AG20443 (cell line): Measurements from ENCODE around the gene ADARB2.
"Not testable (repeated sequence)": the region's sequence is repeated elsewhere in the genome, so short reads cannot be mapped to it uniquely, and the experiment has no call there.

Source experiments
- DNase-seq: peaks from one replicate; pipeline ENCODE4 v3.0.0; 2012; ENCODE audit warnings: low spot score, mixed read lengths

ADARB2 gene

DNA sequence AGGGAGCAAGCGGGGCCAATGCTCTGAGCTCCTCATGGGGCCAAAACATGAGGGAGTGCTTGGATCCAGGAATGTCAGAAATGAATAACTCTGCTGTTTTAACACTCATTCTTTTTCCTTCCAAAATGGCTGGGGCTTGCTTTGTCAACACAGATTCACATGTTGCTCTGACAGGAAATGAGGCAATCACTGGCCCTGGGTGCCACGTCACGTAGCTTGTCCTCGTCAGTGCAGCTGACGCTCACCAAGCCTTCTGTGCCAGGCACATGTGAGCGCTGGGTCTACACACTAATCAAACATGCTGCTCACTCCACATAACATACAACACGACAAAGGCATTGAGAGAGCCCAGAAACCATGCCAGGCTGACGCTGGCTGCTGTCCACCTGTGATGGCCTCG, 482.2 kb downstream of the ADARB2 start:
- DNase-seq = no peak

DNA sequence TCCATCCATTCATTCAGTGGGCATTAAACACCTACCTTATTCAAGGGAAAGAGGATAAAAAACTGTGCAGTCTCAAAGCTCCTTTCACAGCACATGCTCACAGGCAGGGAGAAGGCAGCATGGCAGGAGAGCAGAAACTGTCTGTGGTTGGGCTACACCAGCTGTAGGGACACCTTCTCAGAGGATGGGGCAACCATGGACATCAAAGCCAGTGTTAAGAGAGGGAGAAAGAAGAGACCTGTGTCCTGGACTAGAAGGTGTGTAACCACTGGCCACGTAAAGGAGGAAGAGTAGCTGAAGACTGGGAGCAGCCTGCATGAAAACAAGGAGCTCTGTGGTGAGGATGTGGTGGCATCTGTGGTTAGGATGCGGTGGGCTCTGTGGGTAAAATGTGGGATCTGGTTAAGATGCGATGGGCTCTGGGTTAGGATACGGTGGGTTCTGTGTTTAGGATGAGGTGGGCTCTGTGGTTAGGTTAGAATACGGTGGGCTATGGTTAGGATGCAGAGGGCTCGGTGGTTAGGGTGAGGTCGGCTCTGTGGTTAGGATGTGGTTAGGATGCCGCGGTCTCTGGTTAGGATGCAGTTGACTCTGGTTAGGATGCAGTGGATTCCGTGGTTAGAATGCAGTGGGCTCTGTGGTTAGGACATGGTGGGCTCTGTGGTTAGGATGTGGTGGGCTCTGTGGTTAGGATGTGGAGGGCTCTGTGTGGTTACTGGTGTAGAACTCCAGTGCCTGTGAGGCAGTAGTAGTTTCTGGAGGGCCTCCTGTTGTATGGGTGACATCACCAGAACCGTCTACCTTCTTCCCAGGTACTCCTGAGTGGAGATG, 483.6 kb downstream of the ADARB2 start:
- DNase-seq = no peak

DNA sequence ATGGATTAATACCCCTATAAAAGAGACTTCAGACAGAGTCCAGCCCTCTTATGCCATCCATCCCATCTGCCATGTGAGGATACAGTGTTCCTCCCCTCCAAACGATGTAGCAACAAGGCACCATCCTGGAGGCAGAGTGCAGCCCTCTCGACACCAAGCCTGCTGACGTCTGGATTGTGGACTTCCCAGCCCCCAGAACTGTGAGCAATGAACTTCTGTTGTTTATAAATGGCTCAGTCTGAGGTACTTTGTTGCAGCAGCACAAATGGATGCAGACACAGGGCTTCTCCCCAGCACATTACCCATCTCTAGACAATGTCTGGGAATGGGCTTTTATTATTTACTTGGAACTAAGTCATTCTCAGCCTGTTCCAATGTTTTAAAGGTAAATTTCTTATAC, 485.6 kb downstream of the ADARB2 start:
- DNase-seq = no peak

DNA sequence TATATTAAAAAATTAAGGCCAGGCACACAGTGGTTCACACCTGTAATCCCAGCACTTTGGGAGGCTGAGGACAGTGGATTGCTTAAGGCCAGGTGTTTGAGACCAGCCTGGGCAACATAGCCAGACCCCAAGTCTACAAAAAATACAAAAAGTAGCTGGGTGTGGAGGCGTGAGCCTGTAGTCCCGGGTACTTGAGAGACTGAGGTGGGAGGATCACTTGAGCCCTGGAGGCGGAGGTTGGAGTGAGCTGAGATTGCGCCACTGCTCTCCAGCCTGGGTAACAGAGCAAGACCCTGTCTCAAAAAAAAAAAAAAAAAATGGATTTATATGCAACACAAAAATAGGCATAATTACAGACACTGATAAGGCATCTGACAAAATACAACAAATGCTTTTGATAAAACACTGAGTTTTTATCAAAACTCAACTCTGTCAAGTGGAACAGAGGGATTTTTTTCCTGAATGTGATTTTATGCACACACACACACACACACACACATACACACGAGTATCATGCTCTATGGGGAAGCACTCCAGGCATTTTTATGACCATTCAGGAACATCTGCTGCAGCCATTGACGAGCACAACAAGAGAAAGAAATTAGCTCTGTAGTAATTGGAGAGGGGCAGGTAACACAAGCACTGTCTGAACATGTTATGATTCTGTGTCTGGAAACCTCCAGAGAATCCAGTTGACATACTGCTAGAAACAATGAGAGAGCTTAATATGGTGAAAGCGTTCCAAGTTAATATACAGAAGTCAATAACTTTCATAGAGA, 488.0 kb downstream of the ADARB2 start:
- DNase-seq = no peak

DNA sequence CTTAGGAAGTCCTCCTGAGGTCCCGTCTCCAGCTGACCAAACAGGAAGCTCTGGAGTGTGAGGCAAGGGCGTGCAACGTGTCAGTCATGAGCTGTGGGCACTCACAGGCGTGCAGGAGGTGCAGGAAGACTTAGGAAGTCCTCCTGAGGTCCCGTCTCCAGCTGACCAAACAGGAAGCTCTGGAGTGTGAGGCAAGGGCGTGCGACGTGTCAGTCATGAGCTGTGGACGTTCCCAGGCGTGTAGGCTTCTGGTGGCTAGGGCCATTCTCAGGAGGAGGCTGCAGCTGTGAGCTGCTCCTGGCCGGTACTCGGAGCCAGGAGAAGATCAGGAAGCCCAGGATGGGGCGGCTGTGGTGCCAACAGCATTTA, 489.1 kb downstream of the ADARB2 start:
- not testable (repeated sequence) for DNase-seq

DNA sequence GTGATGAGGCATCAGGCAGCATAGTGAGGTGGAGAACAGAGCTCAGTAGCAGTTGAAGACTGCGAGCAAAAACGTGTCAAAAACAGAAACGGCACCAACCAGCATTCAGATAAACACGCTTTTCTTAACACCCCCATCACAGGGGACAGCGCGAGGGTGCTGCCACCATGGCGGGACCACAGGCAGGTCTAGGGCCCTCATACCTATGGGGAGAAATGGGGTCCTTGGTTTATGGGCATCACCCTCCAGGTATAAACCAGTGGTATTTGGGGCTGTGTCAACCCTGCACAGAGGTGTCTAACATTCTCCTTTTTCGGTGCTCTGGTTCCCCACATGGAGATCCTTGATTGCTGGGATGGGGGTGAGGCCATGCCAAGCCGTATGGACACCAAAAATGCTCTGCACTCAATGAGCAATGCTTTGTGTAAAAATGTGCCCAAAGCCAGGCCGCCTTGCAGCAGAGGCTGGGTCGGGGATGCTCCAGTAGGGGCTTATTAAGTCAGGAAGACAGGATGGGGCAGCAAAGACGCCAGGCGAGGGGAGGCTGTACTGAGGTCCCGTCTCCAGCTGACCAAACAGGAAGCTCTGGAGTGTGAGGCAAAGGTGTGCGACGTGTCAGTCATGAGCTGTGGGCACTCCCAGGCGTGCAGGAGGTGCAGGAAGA, 489.6 kb downstream of the ADARB2 start:
- DNase-seq = no peak

DNA sequence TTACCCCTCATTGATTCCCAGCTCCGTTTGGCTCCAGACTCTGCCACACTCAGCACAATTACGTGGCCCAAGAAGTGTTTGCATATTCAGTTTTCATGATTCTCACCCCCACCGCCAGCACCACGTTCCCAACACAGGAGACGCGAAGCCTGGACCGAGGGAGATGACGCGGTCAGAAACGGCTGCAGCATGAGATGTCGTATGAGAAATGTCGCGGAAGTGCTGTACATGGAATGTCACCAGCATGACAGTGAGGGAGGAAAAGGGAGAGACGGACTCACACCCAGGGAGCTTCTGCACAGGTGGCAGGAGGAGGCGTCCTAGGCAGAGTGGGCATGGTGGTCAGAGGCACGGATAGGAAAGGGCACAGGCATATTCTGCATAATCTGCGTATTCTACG, 492.8 kb downstream of the ADARB2 start:
- no peak for DNase-seq

DNA sequence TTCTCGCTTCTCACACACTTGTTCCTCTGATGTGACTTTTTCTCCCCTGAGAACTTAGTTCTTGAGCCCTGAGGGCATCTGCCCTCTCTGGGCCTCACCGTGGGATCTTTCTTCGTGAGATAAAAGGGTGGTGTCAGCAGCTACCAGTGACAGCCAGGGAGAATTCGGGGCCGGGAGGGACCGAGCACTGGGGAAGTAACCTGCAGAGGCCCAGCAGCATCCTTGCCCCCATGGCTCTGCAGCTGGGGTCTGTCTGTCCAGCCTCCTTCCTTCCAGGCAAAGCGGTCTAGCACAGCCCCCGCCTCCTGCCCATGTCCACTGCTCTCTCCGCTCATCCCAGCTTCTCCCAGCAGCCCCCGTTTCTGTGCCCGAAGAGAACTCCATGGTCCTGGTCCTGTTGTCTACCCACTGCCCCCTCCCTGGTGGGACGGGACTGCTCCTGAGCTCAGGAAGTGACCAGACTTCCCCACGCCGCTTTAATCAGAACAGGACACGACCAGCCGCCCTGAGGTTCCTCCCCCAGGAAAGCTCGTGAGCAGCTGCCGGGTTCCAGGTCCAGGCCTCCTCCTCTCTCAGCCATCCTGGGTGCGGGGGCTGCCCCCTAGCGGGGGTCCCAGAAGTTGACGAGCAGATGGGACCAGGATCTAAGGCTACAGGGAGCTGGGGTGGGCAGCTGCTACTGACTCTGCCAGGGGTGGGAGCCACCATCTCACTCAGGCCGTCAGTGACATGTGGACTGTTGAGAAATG, 493.7 kb downstream of the ADARB2 start:
- no peak for DNase-seq

DNA sequence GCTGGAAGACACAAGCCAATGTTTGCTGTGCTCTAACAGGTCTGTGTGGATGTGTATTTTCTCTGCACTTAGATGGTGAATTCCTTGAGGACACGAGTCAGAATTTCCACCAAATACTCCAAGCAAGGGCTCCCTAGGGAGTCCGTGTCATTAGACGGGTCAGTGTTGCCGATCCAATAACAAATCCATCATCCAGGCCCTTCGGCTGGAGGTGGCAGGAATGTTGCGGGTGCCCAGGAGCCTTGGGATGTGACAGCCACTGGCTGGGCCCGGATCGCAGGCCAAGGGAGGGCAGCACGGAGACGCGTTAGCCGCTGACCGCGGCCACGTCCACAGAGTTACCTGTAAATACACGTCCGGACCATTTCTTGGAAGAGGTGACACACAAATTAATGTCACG, 494.4 kb downstream of the ADARB2 start:
- DNase-seq = no peak

DNA sequence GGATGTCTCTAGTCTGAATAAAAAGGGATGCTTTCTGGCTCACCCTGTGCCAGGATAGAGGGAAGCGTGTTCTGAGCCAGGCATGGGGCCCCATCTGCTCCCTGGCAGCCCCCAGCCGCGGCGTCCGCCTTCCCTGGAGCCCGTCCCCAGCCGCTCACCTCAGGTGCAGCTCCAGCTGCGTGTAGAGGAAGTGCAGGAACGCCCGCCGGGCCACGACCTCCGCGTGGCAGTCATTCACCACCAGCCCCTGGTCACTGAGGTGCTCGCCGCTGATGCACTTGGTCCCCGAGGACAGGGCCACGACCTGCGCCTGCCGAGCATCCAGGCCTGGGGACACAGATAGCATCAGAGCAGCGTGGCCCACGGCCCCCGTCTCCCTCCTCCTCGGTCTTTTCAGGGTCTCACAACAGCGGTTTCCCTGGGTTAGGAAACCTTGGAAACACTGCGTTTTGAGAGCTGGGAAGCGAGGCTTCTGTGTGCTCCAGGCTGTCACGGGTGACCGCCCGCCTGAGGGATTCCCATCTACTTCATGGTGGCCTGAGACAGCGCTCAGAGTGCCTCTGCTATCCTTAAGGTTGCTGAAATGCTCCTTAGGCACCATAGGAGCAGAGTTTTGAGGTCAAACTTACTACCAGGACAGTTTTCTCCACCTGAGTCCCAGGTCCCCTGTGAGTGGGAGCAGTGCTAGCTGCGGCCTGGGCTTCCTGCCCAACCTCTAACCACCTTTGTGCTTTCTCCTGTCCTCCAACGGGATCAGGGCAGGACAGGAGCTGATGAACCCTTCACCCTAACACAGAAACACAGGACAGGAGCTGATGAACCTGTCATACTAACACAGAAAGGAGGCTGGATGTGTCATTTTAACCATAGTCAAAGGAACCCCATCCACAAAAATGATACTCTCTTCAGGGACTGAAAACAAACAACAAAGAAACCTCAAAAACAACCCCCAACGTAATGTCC, 495.1 kb downstream of the ADARB2 start:
- no peak for DNase-seq

DNA sequence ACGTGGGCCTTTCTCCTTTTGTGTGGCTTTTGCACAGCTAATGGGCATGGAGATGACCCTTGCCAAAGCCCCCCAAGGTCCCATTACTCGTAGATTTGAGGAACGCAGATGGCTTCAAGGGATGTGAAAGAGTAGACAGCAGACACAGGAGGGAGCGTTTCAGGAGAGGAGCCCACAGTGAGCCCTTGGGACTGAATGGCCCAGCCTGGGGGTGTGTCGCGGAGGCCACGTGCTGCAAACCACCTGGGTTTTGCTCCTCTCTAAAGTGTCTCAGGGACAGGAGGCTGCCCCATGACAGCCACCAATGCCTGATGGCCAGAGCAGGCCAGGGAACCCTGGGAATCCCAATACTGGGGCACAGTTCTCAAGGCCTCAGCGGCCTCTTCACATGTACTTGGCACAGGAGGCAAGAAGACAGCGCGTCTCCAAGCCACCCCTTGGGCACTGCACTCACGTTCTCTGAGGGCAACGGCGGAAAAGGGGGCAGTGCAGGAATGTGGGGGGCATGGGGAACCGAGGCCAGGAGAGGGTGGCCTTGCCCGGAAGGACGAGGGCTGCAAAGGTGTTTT, 495.9 kb downstream of the ADARB2 start:
- DNase-seq = no peak

DNA sequence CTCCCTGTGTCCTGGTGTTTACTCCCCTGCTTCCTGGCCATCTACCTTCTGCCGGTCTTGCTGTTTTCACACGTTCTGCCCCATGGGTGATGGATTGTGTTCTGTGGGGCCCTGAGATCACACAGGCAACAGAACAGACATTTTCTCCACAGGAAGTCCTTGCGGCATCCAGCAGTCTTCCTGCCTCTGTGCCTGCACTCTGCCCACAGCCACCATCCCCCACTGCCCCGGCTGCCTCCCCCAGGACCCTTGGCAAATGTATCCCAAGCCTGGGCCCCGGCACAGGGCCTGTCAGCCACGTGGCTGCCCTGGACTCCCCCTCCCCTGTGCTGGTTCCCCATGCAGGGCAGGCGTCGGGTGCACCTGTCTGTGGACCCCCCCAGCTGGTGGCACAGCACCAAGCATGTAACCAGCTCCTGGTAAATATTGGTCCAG, 497.0 kb downstream of the ADARB2 start:
- no peak for DNase-seq

DNA sequence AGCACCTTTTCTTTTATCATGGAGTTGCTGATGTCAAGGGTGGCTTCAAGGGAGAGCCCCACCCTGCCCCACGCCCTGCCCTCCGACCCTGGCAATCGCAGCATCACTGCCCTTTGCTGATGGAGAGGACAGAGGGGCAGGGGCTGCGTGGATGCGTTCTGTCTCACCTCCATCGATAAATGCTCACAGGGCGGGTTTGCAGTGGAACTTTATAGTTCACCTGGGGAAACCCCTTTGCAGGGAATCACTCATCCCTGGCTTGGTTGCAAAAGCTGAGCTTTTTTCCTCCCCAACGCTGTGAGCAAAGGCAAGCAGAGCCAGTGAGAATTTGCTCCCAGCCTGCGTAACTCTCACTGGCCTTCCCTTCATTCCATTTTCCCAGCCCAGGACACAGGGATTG, 504.3 kb downstream of the ADARB2 start:
- DNase-seq = no peak

DNA sequence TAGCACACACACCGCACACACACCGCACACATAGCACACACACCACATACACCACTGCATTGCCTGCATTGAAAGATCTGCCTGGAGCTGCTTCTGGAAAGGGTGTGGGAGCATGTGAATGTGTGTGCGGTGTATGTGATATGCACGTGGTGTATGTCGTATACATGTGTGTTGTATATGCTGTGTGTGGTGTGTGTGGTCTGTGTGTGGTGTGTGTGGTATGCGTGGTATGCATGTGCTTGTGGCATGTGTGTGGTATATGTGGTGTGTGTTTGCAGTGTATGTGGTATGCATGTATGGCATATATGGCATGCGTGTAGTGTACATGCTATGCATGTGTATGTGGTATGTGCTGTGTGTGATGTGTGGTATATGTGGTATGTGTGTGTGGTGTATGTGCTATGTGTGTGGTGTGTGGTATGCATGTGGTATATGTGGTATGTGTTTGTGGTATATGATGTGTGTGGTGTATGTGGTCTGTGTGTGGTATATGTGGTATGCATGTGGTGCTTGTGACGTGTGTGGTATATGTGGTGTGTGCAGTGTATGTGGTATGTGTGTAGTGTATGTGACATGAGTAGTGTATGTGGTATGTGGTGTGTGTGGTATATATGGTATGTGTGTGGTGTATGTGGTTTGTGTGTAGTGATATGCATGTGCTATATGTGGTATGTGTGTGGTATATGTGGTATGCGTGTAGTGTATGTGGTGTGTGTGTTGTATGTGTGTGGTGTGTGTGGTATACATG, 505.0 kb downstream of the ADARB2 start:
- no peak for DNase-seq

DNA sequence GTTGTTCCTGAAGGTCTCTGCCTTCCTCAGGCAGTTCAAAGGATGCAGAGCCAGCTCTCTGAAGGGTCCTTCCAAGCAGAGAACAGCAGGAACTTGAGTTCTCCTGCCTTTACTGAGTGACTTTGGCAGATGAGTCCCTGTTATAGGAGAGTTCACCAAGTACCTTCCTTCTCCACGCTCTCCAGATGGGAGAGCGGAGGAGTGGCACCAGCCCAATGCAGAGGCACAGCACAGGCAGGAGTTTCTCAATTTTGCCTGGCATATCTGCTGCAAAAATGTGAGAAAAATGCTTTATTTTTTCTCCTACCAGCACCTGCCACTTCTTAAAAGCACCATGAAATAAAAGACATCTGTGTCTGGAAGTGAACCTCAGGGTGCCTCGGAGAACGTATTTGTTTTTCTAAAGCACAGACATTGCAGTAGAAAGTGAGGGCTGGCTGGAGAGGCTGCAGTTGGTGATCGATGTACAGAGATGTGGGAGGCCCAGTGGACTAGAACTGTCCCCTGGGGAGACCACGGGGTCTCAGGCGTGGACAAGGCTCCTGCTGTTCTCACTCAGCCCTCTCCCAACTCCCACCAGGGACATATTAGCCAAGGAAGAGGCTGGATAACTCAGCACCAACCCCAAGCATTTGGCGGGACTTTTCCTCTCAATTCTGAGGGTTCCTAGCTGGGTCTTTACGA, 506.6 kb downstream of the ADARB2 start:
- DNase-seq = no peak

DNA sequence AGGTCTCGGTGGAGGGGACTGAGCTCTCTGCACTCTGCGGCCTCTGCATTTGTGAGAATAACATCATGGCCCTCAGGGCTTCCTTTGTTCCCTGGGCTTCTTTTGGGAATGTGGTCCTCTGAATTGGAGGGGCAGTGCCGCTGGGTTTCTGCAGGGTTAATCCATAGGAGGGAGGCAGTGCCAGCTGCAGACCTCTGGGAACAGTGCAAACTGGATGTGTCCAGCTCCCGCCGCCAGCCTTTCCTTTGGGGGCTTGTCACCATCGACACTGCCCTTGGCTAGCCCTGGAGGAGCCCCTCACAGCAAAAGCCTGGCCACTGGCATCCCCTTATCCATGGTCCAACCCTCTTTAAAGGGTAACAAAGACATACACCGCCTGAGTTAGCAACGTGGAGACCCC, 507.2 kb downstream of the ADARB2 start:
- DNase-seq = no peak

DNA sequence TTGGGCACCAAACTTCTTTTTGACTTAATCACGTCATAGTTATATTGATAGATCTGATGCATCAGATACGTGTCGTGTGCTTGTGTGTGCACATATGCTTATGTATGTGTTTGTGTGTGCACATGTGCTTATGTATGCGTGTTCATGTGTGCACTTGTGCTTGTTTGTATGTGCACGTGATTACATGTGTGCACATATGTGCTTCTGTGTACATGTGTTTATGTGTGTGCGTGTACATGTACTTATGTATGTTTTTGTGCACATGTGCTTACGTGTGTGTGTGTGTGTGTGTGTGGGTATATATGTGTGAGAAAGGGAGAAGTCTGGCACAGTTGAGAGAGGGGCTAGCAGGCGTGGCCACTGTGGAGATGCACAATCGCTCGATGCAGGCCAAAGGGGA, 507.8 kb downstream of the ADARB2 start:
- DNase-seq = no peak

DNA sequence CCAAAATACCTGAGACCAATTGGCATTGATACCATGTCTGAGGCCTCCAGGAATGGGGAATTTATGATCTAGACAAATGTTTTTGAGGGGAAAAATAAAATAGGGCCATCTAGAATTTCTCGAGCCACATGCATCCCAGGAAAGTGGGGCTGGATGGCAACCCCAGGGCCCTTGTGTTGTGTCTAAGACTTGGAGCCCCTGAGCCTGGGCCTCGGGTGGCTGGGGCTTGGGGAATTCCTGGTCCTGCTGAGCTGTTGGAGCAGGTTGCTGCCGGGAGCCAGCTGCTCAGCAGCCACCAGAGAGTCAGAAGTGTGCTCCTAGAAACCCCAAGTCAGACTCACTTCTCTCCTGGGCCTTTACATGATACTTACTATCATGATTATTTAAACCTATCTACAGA, 508.2 kb downstream of the ADARB2 start:
- DNase-seq = no peak

DNA sequence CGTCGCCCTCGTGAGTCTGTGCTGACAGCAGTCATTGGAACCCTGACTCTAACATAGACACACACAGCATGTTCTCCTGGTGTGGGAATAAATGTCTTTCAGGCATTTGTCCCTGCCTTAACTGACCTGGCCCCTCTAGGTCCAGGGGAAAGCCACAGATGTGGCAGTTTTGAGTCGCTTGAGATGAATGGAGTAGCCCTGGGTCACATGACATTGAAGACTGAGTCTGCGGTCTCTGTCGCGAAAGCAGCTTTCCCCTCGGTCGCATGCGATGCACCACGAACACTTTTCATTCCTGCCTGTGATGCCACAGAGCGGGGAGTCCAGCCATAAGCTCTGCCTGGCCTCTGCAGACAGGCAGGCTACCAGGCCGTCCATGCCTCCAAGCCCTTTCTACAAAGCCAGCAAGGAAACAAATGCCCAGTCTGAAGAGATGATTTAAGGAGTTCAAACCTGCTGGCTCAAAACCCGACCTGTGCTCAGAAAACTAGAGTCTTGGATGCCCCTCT, 508.8 kb downstream of the ADARB2 start:
- DNase-seq = no peak
